HepG2 (cell line): ENCODE results near the gene HBQ1. TPM values are rescaled to one million over a fixed set of nuclear protein-coding genes. Genes with fewer than 3 reads are reported as not detected.

Source experiments
- ATAC-seq: fragments of 200-7000 bp; cut with Tn5 transposase; 3 replicates; pipeline ENCODE4 v1.9.1; 2020; ENCODE audit warnings: mild to moderate bottlenecking, moderate library complexity
- Bru-seq: library from RNA; stranded (reverse); fragments of 400-500 nt; gene quantifications from one replicate; lab custom pipeline; 2021; lab: Mats Ljungman, UMichigan
- BruChase-seq, 2 experiments: library from RNA; stranded (reverse); fragments of 400-500 nt; gene quantifications; one replicate each; lab custom pipeline; 2021; lab: Mats Ljungman, UMichigan
- BruUV-seq: library from RNA; stranded (reverse); fragments of 400-500 nt; replicated peaks from 2 replicates; lab custom pipeline; 2021; lab: Mats Ljungman, UMichigan
- CTCF ChIA-PET: fragments of 300-600 bp; formaldehyde crosslinking; extraction: SDS; loops from one replicate; lab custom pipeline; 2021; ENCODE audit warnings: low total read pairs, inconsistent platforms, low intra/inter-chr PET ratio; lab: Yijun Ruan, JAX
- POLR2A ChIA-PET: fragments of 350-600 bp; sonication (Branson Sonifier 250); formaldehyde crosslinking; loops from one replicate; lab custom pipeline; 2020; ENCODE audit warnings: antibody characterized with exemption, inconsistent platforms; lab: Yijun Ruan, JAX
- DNase-seq: peaks from one replicate; pipeline ENCODE4 v3.0.0-alpha.2; 2015; ENCODE audit warnings: low spot score
- FAIRE-seq: peaks from 3 replicates; lab custom pipeline; 2011; peaks lifted over from hg19 to GRCh38; lab: Jason Lieb, UNC
- H2AFZ ChIP-seq: one replicate; pipeline ENCODE4 v1.6.1; 2011; ENCODE audit warnings: low read length, inconsistent platforms
- H3K27ac ChIP-seq: fragments of 300-600 bp; 3 replicates; pipeline ENCODE4 v1.8.0; 2011; ENCODE audit warnings: mixed run types, mild to moderate bottlenecking, mixed read lengths, low read length, inconsistent platforms; ENCODE audit not compliant: insufficient read depth; ENCODE audit errors: extremely low read length
- H3K27me3 ChIP-seq, 2 experiments: fragments of 200-600 bp in 1 of 2; 2 replicates in 1 of 2; 3 replicates in 1 of 2; pipeline versions ENCODE4 v1.6.0 to v1.8.0; 2011; ENCODE audit warnings: low read length in 2 of 2, mild to moderate bottlenecking in 2 of 2, moderate library complexity in 2 of 2, inconsistent platforms in 1 of 2; ENCODE audit not compliant: insufficient read depth in 2 of 2, control insufficient read depth in 1 of 2
- H3K36me3 ChIP-seq, 2 experiments: fragments of 200-600 bp in 1 of 2; replicated peaks in 1 of 2; 2 replicates in 1 of 2; 3 replicates in 1 of 2; pipeline versions ENCODE4 v1.5.1 to v1.8.0; 2011; ENCODE audit warnings: low read length in 2 of 2, inconsistent platforms in 1 of 2; ENCODE audit not compliant: insufficient read depth in 2 of 2, control insufficient read depth in 1 of 2
- H3K4me1 ChIP-seq: 2 replicates; pipeline ENCODE4 v1.5.1; 2012; ENCODE audit warnings: low read length, inconsistent platforms; ENCODE audit not compliant: insufficient read depth
- H3K4me2 ChIP-seq: 2 replicates; pipeline ENCODE4 v1.6.0; 2011; ENCODE audit warnings: low read depth, low read length, inconsistent platforms
- H3K4me3 ChIP-seq, 3 experiments: fragments of 200-600 bp in 1 of 3; sonication (generic), shearing (Covaris generic) in 1 of 3; replicated peaks in 1 of 3; 2 replicates each; pipeline ENCODE4 v1.5.1; 2011 to 2016; ENCODE audit warnings: low read length in 3 of 3, inconsistent platforms in 2 of 3, low read depth in 2 of 3, mild to moderate bottlenecking in 2 of 3, control low read depth in 1 of 3, mixed read lengths in 1 of 3; ENCODE audit not compliant: insufficient read depth in 1 of 3
- H3K79me2 ChIP-seq: one replicate; pipeline ENCODE4 v1.6.1; 2011; ENCODE audit warnings: low read length, inconsistent platforms; ENCODE audit not compliant: insufficient read depth
- H3K9ac ChIP-seq: 2 replicates; pipeline ENCODE4 v1.6.0; 2011; ENCODE audit warnings: mild to moderate bottlenecking, low read depth, low read length, inconsistent platforms; ENCODE audit not compliant: insufficient read depth
- H3K9me3 ChIP-seq: 2 replicates; pipeline ENCODE4 v1.5.1; 2012; ENCODE audit warnings: mild to moderate bottlenecking, low read length
- H4K20me1 ChIP-seq: 2 replicates; pipeline ENCODE4 v1.6.0; 2011; ENCODE audit warnings: inconsistent platforms, mild to moderate bottlenecking, low read length, moderate library complexity; ENCODE audit not compliant: insufficient read depth
- BORCS8-MEF2B ChIP-seq: sonication (generic); formaldehyde crosslinking; IDR thresholded peaks from 2 replicates; pipeline ENCODE4 v1.8.0; 2022; ENCODE audit warnings: mild to moderate bottlenecking, missing genetic modification reagents
- FOSL1 ChIP-seq: sonication (generic); formaldehyde crosslinking; IDR thresholded peaks from 2 replicates; pipeline ENCODE4 v1.9.0; 2021; ENCODE audit warnings: missing genetic modification reagents, borderline replicate concordance
- GTF2F1 ChIP-seq: fragments of 150-350 bp; IDR thresholded peaks from 2 replicates; pipeline ENCODE4 v1.6.1; 2014; ENCODE audit warnings: low read length
- JDP2 ChIP-seq: sonication (generic); formaldehyde crosslinking; IDR thresholded peaks from 2 replicates; pipeline ENCODE4 v1.8.1; 2022; ENCODE audit warnings: missing genetic modification reagents, borderline replicate concordance
- MED1 ChIP-seq: sonication (generic); formaldehyde crosslinking; IDR thresholded peaks from 2 replicates; pipeline ENCODE4 v1.4.0; 2020; ENCODE audit warnings: missing genetic modification reagents
- PRMT3 ChIP-seq: sonication (generic); formaldehyde crosslinking; IDR thresholded peaks from 2 replicates; pipeline ENCODE4 v1.8.1; 2022; ENCODE audit warnings: low read depth, mild to moderate bottlenecking, moderate library complexity, missing genetic modification reagents, borderline replicate concordance
- STAG1 ChIP-seq: sonication (generic); formaldehyde crosslinking; IDR thresholded peaks from 2 replicates; pipeline ENCODE4 v1.4.0; 2020; ENCODE audit warnings: missing genetic modification reagents
- TCF7 ChIP-seq: sonication (generic); IDR thresholded peaks from 2 replicates; pipeline ENCODE4 v1.6.1; 2016; ENCODE audit warnings: antibody characterized with exemption, low read depth
- YEATS4 ChIP-seq: sonication (generic); formaldehyde crosslinking; IDR thresholded peaks from 2 replicates; pipeline ENCODE4 v1.4.0; 2020; ENCODE audit warnings: missing genetic modification reagents, borderline replicate concordance
- ZBTB21 ChIP-seq: sonication (generic); formaldehyde crosslinking; IDR thresholded peaks from 2 replicates; pipeline ENCODE4 v1.4.0; 2020; ENCODE audit warnings: missing genetic modification reagents
- ZNF530 ChIP-seq: sonication (generic); formaldehyde crosslinking; IDR thresholded peaks from 2 replicates; pipeline ENCODE4 v1.5.0; 2020; ENCODE audit warnings: low read depth, mild to moderate bottlenecking, missing genetic modification reagents
- ZNF777 ChIP-seq: sonication (generic); formaldehyde crosslinking; IDR thresholded peaks from 2 replicates; pipeline ENCODE4 v1.4.0; 2020; ENCODE audit warnings: missing genetic modification reagents
- whole genome bisulfite sequencing: methylation state at CpG from one replicate; pipeline ENCODE4 v1.1.6; 2017; ENCODE audit warnings: low lambda C conversion rate; 5-methylcytosine and 5-hydroxymethylcytosine counted together
- in situ Hi-C: cut with HindIII; loops from 2 replicates; pipeline ENCODE4 v1.10.0; 2017; ENCODE audit warnings: low pct_unique_long_range_greater_than_20kb; ENCODE audit not compliant: extremely low pct_ligation_motif_present
- intact Hi-C: fragments of 100-400 bp; cut with micrococcal nuclease; formaldehyde crosslinking; loops from one replicate; pipeline ENCODE4 v1.10.0; 2022; ENCODE audit not compliant: unreplicated experiment
- long read RNA-seq, 2 experiments: library from RNA in 1 of 2; library from polyadenylated mRNA in 1 of 2; stranded (forward) in 1 of 2; unstranded in 1 of 2; transcript quantifications; one replicate each; pipeline ENCODE4 v2.0.0, GENCODE V29; 2019 to 2022
- polyA minus RNA-seq, 3 experiments: library from RNA; depleted of rRNA, polyadenylated mRNA; stranded (reverse); fragments of >200 nt; gene quantifications; 2 replicates each; pipeline ENCODE4 v1.2.3, GENCODE V29; 2011; ENCODE audit warnings: low replicate concordance in 1 of 3
- polyA plus RNA-seq, 8 experiments: library from polyadenylated mRNA; depleted of rRNA in 3 of 8; stranded (reverse) in 7 of 8; unstranded in 1 of 8; fragments of >200 nt; fragmentation: Illumina TruSeq in 4 of 8; extraction: Trizol in 4 of 8; gene quantifications; 2 replicates each; pipeline versions ENCODE4 v1.2.1 to v1.2.3, GENCODE V29; 2011 to 2016; ENCODE audit warnings: low read depth in 4 of 8, missing spikeins in 1 of 8, mixed read lengths in 1 of 8; ENCODE audit not compliant: insufficient read depth in 1 of 8
- total RNA-seq, 5 experiments: library from RNA; depleted of rRNA; stranded (reverse); fragments of >200 nt; fragmentation: Illumina TruSeq; extraction: Trizol; gene quantifications; 2 replicates each; pipeline ENCODE4 v1.2.3, GENCODE V29; 2016; ENCODE audit warnings: low read depth in 1 of 5
- TF ChIP-seq, protein P1 (sequence below): sonication (generic); formaldehyde crosslinking; IDR thresholded peaks from 2 replicates; pipeline ENCODE4 v1.4.0; 2020; ENCODE audit warnings: mild to moderate bottlenecking, missing genetic modification reagents, borderline replicate concordance
- TF ChIP-seq, protein P2 (sequence below): sonication (generic); formaldehyde crosslinking; IDR thresholded peaks from 2 replicates; pipeline ENCODE4 v1.4.0; 2020; ENCODE audit warnings: missing genetic modification reagents

HBQ1 gene
- total RNA-seq (2016; rRNA removed; fragmentation: Illumina TruSeq; extraction: Trizol) (7.4 and 8.0 TPM in 2 replicates), polyA plus RNA-seq (2011; rRNA removed) (4.9 and 7.6 TPM in 2 replicates), polyA minus RNA-seq (2011; rRNA and poly(A)+ RNA removed; ENCODE audit: low replicate concordance) (2.2 TPM in 1 of 2 replicates, not detected in the other), Bru-seq, nascent RNA (percentile 35 among the genes with signal in this experiment), BruChase-seq, experiment 1, labeled RNA remaining after a 6-hour chase (percentile 35 among the genes with signal in this experiment), BruChase-seq, experiment 2, labeled RNA remaining after a 2-hour chase (percentile 41 among the genes with signal in this experiment)
- 7.9 and 8.5 TPM in 2 replicates for total RNA-seq (2016; cell fraction: cytosol; rRNA removed; fragmentation: Illumina TruSeq; extraction: Trizol; ENCODE audit: low read depth)
- 9.1 TPM in 2 replicates for total RNA-seq (2016; cell fraction: insoluble cytoplasmic fraction; rRNA removed; fragmentation: Illumina TruSeq; extraction: Trizol)
- 7.5 and 8.9 TPM in 2 replicates for total RNA-seq (2016; cell fraction: membrane; rRNA removed; fragmentation: Illumina TruSeq; extraction: Trizol)
- 2.1 TPM in 2 replicates for total RNA-seq (2016; cell fraction: nucleus; rRNA removed; fragmentation: Illumina TruSeq; extraction: Trizol)
- polyA plus RNA-seq (2011; cell fraction: cytosol; rRNA removed), result 7.7 and 17.3 TPM in 2 replicates
- polyA plus RNA-seq (2011; cell fraction: nucleus; rRNA removed), result 19.1 TPM in 2 replicates
- polyA plus RNA-seq (2012), result 5.0 and 5.6 TPM in 2 replicates
- polyA plus RNA-seq (2016; cell fraction: cytosol; fragmentation: Illumina TruSeq; extraction: Trizol; ENCODE audit: low read depth), result 9.3 and 10.2 TPM in 2 replicates
- 5.3 and 6.0 TPM in 2 replicates for polyA plus RNA-seq (2016; cell fraction: insoluble cytoplasmic fraction; fragmentation: Illumina TruSeq; extraction: Trizol; ENCODE audit: low read depth)
- polyA plus RNA-seq (2016; cell fraction: membrane; fragmentation: Illumina TruSeq; extraction: Trizol; ENCODE audit: low read depth), result 7.0 and 9.3 TPM in 2 replicates
- 6.8 and 8.4 TPM in 2 replicates for polyA plus RNA-seq (2016; cell fraction: nucleus; fragmentation: Illumina TruSeq; extraction: Trizol; ENCODE audit: insufficient read depth, low read depth)
- polyA minus RNA-seq (2011; cell fraction: cytosol; rRNA and poly(A)+ RNA removed), result 1.8 TPM in 2 replicates
- 1.5 TPM in 1 of 2 replicates, not detected in the other for polyA minus RNA-seq (2011; cell fraction: nucleus; rRNA and poly(A)+ RNA removed)
- long read RNA-seq, experiment 1, transcript HBQ1-201 (3 exons, 536 nt), result major isoform, 12 of 12 reads
- long read RNA-seq, experiment 1, partial matches to known transcripts, result 0 of 12 reads
- long read RNA-seq, experiment 1, other reads (novel, unspliced or antisense), result 0 of 12 reads
- long read RNA-seq, experiment 2, transcript HBQ1-201 (3 exons, 536 nt), result major isoform, 10 of 11 reads
- long read RNA-seq, experiment 2, partial matches to known transcripts, result 1 of 11 reads
- long read RNA-seq, experiment 2, other reads (novel, unspliced or antisense), result 0 of 11 reads

DNA sequence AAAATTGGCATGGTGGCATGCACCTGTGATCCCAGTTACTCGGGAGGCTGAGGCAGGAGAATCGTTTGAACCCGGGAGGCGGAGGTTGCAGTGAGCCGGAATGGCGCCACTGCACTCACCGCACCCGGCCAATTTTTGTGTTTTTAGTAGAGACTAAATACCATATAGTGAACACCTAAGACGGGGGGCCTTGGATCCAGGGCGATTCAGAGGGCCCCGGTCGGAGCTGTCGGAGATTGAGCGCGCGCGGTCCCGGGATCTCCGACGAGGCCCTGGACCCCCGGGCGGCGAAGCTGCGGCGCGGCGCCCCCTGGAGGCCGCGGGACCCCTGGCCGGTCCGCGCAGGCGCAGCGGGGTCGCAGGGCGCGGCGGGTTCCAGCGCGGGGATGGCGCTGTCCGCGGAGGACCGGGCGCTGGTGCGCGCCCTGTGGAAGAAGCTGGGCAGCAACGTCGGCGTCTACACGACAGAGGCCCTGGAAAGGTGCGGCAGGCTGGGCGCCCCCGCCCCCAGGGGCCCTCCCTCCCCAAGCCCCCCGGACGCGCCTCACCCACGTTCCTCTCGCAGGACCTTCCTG, at the start of gene HBQ1:
Gene HBQ1 (plus strand): TSS at position 359 of the 575 bp plus-strand sequence. CDS start 28 bp downstream, at position 387.
- Histone ChIP-seq H4K20me1 (0 out of 2 replicates have a peak, but pooled peaks cover 6% of the 10 kb centered on the region), H3K9ac (peak within 1 kb of the TSS; percentile 43; the same call in 1 of the 2 replicates), H3K36me3 (no peaks in the 10 kb centered on the region), H3K27ac (peak within 1 kb of the TSS; percentile 43), H3K4me2 (peak within 1 kb of the TSS; percentile 82), H3K79me2 (no peaks in the 10 kb centered on the region), H3K4me3 (peak within 1 kb of the TSS; percentile 35 to 73 (median 49); a peak in 5 of 6 replicates), H3K4me1 (peaks cover 28% of the 10 kb centered on the region), H3K27me3 (peaks cover 0 to 15% of the 10 kb centered on the region in 2 experiments; a peak in 4 of 5 replicates), H3K9me3 (no peaks in the 10 kb centered on the region), H2AFZ (no peak within 1 kb of the TSS)
- in situ Hi-C loops (loop anchor here (5.0 kb wide), 1 partner anchor 73 kb away; no protein-coding TSS in a partner anchor), intact Hi-C loops (loop anchor here (2.0 kb wide), 1 partner anchor 45 kb away; no protein-coding TSS in a partner anchor)
- ChIA-PET POLR2A (interaction anchor here (0.6 to 1.7 kb wide), 5 partner anchors 41 to 135 kb away, joined by 3 to 7 read pairs (median 4); partner anchors contain the start of gene NPRL3), CTCF (interaction anchor here (0.9 to 3.2 kb wide), 4 partner anchors 63 to 115 kb away, joined by 4 to 23 read pairs (median 12); no protein-coding TSS in a partner anchor)
- no TSS peak for BruUV-seq
- FAIRE-seq (no peak), ATAC-seq (peak; percentile 67), DNase-seq (peak; percentile 21)
- WGBS, result 51% methylated on average over 9 of the region's 59 CpGs
- TF ChIP-seq YEATS4 (CRISPR knock-in tag) (no peak), ZBTB21 (no peak), STAG1 (CRISPR knock-in tag) (peak; percentile 64), ZNF777 (CRISPR knock-in tag) (peak; percentile 82; the same call in 1 of the 2 replicates), BORCS8-MEF2B (CRISPR knock-in tag) (no peak), MED1 (CRISPR knock-in tag) (0 out of 2 replicates have a peak, but pooled peaks have one; percentile 20), GTF2F1 (no peak), TCF7 (no peak), PRMT3 (CRISPR knock-in tag) (no peak), FOSL1 (CRISPR knock-in tag) (no peak), JDP2 (no peak), ZNF530 (no peak)
- TF ChIP-seq, protein P1, sequence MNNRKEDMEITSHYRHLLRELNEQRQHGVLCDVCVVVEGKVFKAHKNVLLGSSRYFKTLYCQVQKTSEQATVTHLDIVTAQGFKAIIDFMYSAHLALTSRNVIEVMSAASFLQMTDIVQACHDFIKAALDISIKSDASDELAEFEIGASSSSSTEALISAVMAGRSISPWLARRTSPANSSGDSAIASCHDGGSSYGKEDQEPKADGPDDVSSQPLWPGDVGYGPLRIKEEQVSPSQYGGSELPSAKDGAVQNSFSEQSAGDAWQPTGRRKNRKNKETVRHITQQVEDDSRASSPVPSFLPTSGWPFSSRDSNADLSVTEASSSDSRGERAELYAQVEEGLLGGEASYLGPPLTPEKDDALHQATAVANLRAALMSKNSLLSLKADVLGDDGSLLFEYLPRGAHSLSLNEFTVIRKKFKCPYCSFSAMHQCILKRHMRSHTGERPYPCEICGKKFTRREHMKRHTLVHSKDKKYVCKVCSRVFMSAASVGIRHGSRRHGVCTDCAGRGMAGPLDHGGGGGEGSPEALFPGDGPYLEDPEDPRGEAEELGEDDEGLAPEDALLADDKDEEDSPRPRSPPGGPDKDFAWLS, result no peak
- TF ChIP-seq, protein P2, sequence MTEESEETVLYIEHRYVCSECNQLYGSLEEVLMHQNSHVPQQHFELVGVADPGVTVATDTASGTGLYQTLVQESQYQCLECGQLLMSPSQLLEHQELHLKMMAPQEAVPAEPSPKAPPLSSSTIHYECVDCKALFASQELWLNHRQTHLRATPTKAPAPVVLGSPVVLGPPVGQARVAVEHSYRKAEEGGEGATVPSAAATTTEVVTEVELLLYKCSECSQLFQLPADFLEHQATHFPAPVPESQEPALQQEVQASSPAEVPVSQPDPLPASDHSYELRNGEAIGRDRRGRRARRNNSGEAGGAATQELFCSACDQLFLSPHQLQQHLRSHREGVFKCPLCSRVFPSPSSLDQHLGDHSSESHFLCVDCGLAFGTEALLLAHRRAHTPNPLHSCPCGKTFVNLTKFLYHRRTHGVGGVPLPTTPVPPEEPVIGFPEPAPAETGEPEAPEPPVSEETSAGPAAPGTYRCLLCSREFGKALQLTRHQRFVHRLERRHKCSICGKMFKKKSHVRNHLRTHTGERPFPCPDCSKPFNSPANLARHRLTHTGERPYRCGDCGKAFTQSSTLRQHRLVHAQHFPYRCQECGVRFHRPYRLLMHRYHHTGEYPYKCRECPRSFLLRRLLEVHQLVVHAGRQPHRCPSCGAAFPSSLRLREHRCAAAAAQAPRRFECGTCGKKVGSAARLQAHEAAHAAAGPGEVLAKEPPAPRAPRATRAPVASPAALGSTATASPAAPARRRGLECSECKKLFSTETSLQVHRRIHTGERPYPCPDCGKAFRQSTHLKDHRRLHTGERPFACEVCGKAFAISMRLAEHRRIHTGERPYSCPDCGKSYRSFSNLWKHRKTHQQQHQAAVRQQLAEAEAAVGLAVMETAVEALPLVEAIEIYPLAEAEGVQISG, result peak; percentile 57; the same call in 1 of the 2 replicates
